GM18498 (cell line): ENCODE measurements around the gene SCCPDH.
"Not testable (repeated sequence)": the region's sequence is repeated elsewhere in the genome, so short reads cannot be mapped to it uniquely, and the experiment has no call there.

ENCODE experiments used
- ATAC-seq: cut with Tn5 transposase; IDR thresholded peaks from one replicate; pipeline ENCODE4 v1.9.1; 2021; ENCODE audit warnings: mild to moderate bottlenecking, moderate library complexity; ENCODE audit not compliant: unreplicated experiment

Gene SCCPDH

DNA sequence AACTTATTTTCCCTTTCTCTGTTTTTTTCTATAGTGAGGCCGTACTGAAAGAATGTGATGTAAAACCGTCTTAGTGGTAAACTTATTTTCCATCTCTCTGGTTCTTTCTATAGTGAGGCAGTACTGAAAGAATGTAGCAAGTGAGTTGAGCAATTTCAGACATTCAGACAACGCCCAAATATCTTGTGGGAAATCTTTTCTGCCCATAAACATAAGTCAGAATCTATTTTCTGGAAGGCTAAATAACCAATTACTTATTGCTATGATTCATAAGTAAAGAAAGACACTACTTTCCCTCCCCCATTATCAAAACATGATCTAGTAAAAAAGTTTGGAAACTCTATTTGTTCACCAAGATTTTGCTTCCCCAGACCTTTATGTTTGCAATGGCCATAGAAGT, 18.8 kb upstream of the SCCPDH start:
- no peak for ATAC-seq

DNA sequence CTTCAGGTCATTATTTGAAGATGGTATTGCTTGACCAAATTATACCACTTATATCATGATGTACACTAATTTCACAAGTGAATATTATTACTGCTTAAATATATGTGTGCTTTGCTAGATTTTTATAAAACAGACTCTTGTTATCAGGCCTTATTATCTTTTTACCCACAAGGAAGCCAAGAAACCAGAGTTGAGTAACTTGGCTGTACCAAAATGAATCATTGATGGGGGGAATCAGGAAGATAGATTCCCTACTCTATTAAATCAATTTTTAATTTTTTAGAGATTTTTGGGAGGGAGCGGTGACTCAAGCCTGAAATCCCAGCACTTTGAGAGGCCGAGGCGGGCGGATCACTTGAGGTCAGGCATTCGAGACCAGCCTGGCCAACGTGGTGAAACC, 16.0 kb upstream of the SCCPDH start:
- ATAC-seq, result no peak

DNA sequence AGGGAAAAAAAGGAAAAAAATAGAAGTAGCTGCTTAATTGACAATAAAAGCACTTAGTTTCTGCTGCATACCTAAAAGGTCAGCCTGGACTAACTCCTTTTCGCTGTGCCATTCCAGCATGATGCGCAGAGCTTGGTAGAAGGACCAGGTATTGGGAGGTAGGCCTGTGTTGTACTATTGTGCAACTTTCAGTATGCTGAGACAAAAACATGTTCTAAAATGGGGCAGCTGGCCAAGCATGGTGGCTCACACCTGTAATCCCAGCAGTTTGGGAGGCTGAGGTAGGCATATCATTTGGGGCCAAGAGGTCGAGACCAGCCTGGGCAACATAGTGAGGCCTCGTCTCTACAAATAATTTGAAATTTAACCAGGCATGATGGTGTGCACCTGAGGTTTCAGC, 15.0 kb upstream of the SCCPDH start:
- no peak for ATAC-seq

GRCh38 chr1:246709835-246710234, 14.4 kb upstream of the SCCPDH start:
- ATAC-seq, result no peak

GRCh38 chr1:246711548-246712003, 12.6 kb upstream of the SCCPDH start:
- ATAC-seq, result no peak

GRCh38 chr1:246712428-246712827, 11.8 kb upstream of the SCCPDH start:
- not testable (repeated sequence) for ATAC-seq

- not testable (repeated sequence) for ATAC-seq
Observed at GRCh38 chr1:246719361-246719760, 4.8 kb upstream of the SCCPDH start.

GRCh38 chr1:246720814-246721213, 3.4 kb upstream of the SCCPDH start:
- not testable (repeated sequence) for ATAC-seq

DNA sequence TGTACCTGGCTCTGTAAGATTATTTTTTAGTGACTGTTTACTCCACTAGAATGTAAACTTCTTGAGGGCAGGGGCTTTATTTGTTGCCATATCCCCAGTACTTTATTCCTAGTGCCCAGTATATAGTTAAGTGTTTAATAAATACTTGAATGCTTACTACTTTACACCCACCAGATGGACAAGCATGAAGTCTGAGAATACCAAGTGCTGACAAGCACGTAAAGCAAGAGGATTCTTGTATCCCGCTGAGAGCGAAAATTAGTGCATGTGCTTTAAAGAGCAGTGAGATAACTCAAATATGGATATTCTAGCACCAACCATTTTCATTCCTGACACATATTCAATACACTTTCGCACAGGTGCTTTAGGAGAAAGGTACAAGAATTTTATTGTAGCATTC, 1.5 kb upstream of the SCCPDH start:
- no peak for ATAC-seq

GRCh38 chr1:246724731-246725095, 504 bp downstream of the SCCPDH start:
- ATAC-seq, result peak; percentile 50

- no peak for ATAC-seq
Observed at GRCh38 chr1:246725191-246725590, 982 bp downstream of the SCCPDH start.

GRCh38 chr1:246726255-246726679, 2.1 kb downstream of the SCCPDH start:
- no peak for ATAC-seq

DNA sequence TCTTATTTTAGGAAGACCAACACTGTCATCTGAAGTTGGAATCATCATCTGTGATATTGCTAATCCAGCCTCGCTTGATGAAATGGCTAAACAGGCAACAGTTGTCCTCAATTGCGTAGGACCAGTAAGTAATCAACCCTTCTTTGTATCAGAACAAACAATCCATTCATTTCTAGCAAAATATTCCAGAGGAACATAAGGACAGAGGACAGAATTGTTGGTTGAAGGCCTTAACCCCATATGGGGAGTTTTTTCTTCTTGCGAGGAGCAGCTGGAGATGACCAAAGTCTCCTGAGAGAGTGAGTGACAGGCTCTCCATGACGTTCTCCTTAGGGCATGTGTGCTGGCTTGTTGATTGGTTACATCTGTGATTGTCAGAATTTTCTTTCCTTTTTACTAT, 2.7 kb downstream of the SCCPDH start:
- no peak for ATAC-seq

GRCh38 chr1:246727594-246727993, 3.4 kb downstream of the SCCPDH start:
- ATAC-seq, result no peak

- no peak for ATAC-seq
Observed at GRCh38 chr1:246728311-246728710, 4.1 kb downstream of the SCCPDH start.

- not testable (repeated sequence) for ATAC-seq
Observed at GRCh38 chr1:246729040-246729439, 4.8 kb downstream of the SCCPDH start.

DNA sequence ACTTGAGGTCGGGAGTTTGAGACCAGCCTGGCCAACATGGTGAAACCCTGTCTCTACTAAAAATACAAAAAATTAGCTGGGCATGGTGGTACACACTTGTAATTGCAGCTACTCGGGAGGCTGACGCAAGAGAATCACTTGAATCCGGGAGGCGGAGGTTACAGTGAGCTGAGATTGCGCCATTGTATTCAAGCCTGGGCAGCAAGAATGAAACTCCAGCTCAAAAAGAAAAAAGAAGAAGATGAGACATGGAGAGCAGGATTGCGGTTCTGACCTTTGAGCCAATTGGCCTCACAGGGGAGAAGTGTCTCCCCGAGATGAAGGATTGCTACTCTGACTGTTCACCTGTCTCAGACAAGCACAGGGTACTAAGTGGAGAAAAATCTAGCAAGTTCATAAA, 6.6 kb downstream of the SCCPDH start:
- ATAC-seq, result no peak

DNA sequence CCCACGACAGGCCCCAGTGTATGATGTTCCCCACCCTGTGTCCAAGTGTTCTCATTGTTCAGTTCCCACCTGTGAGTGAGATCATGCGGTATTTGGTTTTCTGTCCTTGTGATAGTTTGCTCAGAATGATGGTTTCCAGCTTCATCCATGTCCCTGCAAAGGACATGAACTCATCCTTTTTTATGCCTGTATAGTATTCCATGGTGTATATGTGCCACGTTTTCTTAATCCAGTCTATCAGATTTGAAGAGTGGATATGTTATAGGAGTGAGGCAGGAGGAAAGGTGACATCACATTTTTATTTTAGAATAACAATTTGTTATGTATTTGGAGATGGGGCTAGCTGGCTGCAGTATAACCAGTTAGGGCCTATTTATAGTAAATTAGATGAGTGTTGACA, 7.7 kb downstream of the SCCPDH start:
- ATAC-seq, result not testable (repeated sequence)

DNA sequence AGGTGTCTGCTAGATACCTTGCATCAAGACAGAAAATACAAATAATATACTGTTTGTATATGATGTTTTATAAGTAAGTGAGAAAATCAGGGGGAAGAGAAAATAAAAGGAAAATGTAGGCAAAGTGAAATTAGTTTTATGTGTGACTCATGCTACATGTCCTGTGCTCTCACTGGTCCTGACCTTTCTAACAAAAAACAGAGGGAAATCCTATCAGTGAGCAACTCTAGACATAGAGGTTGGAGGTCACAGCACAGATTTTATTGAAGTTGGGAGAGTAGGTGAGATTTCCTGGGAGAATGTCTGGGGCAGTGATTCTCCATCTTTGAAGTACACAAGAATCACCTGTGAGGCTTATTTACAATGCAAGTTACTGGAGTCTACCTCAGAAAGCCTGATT, 9.5 kb downstream of the SCCPDH start:
- ATAC-seq, result no peak

DNA sequence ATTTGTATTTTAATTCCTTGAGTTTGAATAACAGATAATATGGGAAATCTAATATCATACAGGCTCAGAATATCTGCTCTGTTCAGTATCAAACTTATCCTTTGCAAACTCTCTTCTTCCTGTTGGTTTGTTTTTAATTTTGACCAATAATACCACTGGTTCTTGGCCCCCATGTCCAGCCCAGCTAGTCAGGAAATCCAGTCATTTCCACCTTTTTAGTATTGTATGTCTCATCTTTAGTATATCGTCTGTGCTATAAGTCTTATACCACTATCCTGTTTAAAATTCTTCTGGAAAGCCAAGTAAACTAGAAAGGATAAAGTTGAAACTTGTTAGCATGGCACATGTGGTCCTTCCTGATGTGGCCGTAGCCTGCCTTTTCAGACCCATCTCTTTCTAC, 10.7 kb downstream of the SCCPDH start:
- ATAC-seq, result no peak

DNA sequence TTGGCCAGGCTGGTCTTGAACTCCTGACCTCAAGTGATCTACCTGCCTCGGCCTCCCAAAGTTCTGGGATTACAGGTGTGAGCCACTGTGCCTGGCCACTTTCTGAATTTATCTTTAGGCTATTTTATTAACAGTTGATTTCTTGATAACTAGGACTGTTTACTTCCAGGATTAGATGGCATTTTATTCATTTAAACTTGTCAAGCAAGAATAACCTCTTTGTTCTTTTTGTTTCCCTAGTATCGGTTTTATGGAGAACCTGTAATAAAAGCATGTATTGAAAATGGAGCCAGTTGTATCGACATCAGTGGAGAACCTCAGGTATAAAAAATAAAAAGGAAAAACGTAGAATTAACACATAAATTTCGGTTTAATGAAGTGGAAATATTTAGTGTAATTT, 11.5 kb downstream of the SCCPDH start:
- ATAC-seq, result no peak

GRCh38 chr1:246742396-246742795, 18.2 kb downstream of the SCCPDH start:
- ATAC-seq, result no peak

DNA sequence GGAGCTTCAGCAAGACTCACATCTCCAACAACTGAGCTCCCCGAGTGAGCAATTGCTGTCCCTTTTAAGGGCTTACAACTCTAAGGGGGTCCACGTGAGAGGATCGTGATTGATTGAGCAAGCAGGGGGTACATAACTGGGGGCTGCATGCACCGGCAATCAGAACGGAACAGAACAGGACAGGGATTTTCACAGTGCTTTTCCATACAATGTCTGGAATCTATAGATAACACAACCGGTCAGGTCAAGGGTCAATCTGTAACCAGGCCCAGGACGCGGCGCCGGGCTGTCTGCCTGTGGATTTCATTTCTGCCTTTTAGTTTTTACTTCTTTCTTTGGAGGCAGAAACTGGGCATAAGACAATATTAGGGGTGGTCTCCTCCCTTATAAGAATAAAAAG, 21.9 kb downstream of the SCCPDH start:
- not testable (repeated sequence) for ATAC-seq

DNA sequence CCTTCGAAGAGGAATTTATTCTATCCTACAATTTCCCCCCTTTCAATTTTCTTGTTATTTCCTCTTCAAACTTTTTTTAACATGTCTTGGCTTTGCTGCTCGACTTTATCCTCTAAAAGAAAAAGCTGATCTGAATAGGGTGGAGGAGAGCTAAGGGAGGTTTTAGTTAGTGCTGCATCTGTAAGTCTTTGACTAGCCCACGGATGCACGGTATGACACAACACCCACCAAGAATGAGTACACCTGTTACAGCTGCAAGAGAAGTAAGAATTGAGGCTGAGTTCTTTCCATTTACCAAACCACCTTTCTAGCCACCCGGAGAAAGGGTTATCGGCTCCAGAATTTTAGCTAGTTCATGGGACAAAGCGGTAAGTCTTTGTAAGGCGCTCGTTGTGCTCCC, 23.8 kb downstream of the SCCPDH start:
- ATAC-seq, result no peak
